CD4-positive, alpha-beta T cell treated with Interleukin-15 for 1 hour (primary cell): ENCODE data around the gene SLC6A19.

ENCODE experiments used
- DNase-seq: peaks from one replicate; pipeline ENCODE4 v3.0.0-alpha.2; 2020

Gene SLC6A19

GRCh38 chr5:1211701-1212100, 10.3 kb downstream of the SLC6A19 start:
- no peak for DNase-seq

DNA sequence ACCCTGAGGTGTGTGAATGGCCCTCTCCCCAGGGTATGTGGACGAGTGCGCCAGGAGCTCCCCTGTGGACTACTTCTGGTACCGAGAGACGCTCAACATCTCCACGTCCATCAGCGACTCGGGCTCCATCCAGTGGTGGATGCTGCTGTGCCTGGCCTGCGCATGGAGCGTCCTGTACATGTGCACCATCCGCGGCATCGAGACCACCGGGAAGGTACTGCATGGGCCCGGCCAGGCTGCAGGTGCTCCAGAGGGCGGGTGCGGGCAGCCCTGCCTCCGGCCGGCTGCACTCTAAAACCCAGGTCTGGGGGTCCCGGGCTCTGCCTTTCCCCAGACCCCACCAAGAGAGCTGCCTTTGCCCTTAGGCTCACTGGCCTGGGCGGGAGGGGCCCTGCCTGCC, 10.9 kb downstream of the SLC6A19 start:
- DNase-seq: no peak

DNA sequence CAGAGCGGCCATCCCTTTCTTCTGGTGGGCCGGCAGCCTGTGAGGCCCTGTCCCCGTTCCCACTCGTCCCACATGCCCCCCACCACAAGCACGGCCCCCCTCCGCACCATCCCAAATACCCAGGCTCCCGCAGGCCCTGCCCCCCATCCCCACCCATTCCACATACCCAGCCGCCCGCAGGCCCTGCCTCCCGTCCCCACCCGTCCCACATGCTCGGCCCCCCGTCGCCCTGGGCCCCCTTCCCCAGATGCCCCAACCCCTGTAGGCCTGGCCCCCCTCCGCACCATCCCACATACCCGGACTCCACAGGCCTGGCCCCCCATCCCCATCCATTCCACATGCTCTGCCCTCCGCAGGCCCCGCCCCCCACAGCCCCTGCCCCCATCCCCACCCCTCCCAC, 11.5 kb downstream of the SLC6A19 start:
- DNase-seq: no peak

- no peak for DNase-seq
These were observed 12.2 kb downstream of the SLC6A19 start for GRCh38 chr5:1213508-1214162.

GRCh38 chr5:1214163-1214935, 13.0 kb downstream of the SLC6A19 start:
- no peak for DNase-seq

GRCh38 chr5:1214936-1215220, 13.5 kb downstream of the SLC6A19 start:
- no peak for DNase-seq

DNA sequence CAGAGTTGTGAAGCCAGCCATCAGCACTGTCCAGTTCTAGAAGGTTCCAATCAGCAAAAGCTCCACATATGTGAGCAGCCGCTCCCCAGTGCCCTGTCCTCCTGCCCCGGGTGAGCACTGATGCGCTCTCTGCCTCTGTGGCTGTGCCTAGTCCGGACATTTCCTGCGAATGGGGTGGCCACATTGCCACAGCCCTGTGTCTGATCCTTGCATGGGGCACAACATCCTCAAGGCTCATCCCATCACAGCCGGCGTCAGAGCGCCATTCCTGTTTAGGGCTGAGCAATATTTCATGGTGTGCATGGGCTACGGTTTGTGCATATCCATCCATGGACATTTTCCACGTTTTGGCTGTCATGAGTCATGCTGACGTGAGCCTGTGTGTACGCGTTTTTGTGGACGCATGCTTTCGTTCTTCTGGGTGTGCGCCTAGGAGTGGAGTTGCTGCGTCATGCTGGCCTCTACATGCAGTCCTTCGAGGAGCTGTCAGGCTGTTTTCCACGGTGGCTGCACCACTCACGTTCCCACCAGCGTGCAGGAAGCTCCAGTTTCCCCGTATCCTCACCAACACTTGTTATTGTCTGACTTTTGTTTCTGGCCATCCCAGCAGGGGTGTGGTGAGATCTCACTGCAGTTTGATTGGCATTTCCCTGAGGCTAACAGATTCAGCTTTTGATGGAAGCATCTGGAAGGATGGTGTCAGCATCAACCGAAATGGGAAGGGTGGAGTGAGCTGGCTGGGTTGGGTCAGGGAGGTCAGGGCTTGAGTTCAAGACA, 14.1 kb downstream of the SLC6A19 start:
- DNase-seq: no peak

DNA sequence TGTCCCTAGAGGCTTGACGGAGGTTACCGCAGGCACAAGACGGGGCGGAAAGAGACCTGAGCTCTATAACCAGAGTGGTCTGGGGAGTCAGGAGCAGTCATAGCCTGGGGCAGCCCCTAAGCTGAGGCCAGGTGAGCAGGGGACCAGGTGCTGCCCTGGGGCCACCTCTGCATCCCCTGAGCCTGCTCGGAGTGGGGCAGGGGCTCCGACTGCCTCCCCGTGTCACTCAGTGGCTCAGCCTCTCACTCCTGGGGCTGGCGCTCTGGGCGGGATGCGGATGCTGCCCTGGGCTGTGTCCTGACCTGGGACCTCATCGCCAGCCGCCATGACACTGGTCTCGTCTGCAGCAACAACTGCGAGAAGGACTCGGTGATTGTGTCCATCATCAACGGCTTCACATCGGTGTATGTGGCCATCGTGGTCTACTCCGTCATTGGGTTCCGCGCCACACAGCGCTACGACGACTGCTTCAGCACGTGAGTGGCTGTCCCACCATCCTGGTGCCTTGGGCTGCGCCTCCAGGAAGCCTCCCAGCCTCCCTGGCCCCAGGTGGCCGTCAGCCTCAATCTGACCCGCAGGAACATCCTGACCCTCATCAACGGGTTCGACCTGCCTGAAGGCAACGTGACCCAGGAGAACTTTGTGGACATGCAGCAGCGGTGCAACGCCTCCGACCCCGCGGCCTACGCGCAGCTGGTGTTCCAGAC, 15.0 kb downstream of the SLC6A19 start:
- no peak for DNase-seq

GRCh38 chr5:1216918-1217295, 15.5 kb downstream of the SLC6A19 start:
- DNase-seq: no peak

GRCh38 chr5:1217596-1218206, 16.3 kb downstream of the SLC6A19 start:
- no peak for DNase-seq

DNA sequence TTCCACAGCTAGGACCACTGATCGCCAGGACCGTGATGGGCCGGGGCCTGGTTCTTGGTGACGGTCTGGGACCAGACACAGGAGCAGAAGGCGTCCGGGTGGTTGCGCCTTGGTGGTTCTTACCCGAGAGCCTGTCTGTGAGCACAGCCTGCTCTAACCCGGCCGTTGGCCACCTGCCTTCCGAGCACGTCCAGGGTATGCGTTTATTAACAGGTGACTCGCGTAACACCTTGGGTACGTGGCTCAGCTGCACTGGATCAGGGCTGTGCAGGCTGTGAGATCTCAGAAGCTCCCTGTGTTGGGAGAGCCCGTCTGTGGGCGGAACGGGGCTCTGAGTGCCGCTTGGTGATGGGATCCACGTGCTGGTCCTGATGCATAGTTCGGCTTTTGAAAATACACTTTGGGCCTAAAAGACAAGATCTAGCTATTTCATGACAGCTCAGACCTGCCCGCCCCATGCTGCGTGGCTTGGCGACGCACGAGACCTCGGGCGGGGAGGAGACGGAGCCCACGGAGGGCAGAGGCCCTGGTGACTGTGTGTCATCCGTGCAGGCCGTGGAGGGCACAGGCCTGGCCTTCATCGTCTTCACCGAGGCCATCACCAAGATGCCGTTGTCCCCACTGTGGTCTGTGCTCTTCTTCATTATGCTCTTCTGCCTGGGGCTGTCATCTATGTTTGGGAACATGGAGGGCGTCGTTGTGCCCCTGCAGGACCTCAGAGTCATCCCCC, 17.1 kb downstream of the SLC6A19 start:
- no peak for DNase-seq

DNA sequence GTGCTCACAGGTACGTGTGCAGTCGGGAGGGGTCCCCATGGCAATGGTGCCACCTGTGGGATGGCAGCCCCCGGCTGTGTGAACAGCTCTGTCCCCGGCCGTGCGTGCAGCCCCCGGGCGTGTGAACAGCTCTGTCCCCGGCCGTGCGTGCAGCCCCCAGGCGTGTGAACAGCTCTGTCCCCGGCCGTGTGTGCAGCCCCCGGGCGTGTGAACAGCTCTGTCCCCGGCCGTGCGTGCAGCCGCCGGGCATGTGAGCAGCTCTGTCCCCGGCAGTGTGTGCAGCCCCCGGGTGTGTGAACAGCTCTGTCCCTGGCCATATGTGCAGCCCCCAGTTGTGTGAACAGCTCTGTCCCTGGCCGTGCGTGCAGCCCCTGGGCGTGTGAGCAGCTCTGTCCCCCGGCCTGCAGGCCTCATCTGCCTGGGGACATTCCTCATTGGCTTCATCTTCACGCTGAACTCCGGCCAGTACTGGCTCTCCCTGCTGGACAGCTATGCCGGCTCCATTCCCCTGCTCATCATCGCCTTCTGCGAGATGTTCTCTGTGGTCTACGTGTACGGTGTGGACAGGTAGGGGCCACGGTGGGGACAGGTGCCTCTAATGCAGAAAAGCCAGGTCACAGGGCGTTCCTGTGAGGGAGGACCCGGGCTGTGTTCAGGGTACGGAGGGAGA, 17.8 kb downstream of the SLC6A19 start:
- DNase-seq: no peak

DNA sequence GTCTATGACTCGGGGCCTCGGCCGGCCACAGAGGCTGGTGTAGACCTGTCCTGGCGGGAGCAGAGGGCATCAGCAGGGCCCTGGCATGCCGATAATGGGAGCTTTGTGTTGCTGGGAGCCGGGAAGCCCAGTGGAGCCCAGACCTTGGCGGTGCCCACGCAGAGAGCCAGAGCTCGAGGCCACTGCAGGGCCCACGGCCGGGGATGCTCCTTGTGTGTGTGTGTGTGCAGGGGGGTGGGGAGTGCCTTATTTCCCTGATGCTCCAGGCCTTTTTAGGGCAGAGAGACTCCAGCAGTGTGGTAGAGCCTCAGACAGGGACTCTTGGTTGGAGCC, 18.3 kb downstream of the SLC6A19 start:
- no peak for DNase-seq

GRCh38 chr5:1220351-1220750, 19.0 kb downstream of the SLC6A19 start:
- no peak for DNase-seq

DNA sequence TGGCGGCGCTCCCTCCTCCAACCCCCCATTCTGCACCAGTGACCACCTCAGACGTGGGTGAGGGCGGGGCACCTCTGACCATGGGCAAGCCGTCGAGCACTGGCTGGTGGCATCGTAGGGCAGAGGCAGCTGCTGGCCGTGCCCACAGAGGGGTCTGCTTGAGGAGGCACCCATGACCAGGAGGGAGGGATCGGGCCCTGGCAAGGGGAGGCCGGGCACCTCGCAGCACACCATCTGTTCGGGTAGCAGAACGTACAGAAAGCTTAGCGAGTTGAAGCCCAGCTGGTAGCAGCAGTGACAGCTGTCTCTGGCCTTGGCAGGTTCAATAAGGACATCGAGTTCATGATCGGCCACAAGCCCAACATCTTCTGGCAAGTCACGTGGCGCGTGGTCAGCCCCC, 19.4 kb downstream of the SLC6A19 start:
- no peak for DNase-seq

GRCh38 chr5:1221721-1222120, 20.3 kb downstream of the SLC6A19 start:
- no peak for DNase-seq

GRCh38 chr5:1222147-1222546, 20.8 kb downstream of the SLC6A19 start:
- no peak for DNase-seq

DNA sequence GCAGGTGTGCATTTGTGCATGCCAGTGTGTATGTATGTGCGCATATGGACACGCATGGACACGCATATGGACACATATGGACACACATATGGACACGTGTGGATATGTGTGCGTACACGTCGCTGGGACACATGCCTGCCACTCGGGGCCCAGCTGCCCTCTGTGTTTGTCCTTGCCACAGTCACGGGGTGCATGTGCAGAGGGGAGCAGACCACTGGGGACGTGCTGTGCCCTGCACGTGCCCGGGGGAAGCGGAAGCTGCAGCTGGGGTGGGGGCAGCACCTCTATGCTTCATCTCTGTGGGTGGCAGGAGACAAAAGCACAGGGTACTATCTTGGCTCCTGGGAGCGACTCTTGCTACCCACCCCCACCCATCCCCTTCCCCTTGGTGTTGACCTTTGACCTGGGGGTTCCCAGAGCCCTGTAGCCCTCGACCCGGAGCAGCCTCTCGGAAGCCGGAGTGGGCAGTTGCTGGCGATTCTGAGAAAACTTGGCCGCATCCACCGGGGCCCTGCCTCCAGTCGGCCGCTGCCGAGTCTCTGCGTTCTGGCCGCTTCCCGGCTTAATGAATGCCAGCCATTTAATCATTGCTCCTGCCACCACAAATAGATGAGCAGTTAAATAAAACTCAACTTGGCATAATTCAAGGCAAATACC, 21.4 kb downstream of the SLC6A19 start:
- DNase-seq: no peak

DNA sequence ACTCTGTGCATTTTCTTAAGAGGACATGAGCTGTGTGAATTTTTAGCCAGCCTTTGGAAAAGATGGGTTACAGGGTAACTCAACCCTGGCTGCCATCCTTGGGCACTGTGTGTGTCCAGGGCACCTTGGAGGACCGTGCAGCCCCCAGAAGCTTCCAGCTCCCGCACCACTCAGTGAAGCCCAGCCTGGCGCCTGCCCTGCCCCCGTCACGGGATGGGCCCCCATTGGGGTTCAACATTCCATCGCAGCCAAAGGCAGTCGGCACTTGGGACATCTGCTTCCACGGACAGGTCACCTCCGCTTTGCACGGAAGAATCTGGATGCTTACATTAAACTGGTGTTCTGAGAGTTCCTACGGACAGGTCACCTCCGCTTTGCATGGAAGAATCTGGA, 21.9 kb downstream of the SLC6A19 start:
- no peak for DNase-seq

DNA sequence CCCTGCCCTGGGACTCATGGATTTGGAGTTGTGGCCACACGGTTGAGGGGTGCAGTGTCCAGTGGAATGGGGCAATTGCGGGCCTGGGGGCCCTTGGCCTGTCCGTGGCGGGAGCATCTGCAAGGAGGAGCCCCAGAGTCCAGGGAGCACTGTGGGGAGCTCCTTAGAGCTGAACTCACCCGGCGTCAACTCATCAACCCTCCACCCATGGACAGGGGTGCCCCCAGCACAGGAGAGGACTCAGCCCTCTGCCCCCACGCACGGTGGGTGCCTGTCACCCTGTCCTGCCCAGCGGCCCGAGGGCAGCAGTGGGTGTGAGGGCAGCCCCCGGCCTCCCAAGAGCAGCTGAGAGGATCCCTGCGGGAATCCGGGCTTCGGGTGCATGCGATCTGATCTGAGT, 23.2 kb downstream of the SLC6A19 start:
- DNase-seq: no peak

- DNase-seq: no peak
These were observed 23.7 kb downstream of the SLC6A19 start, which contains the start of gene SLC6A18 for GRCh38 chr5:1225081-1225480. TSS of gene SLC6A18 (plus strand) at chr5:1225381. CDS start at chr5:1225478, 97 bp downstream.
